GM12874 (cell line): ENCODE measurements around the gene PSPC1.

Source experiments
- TF ChIP-seq, protein P1 (sequence below): IDR thresholded peaks from 2 replicates; pipeline ENCODE4 v1.5.1; 2011; ENCODE audit warnings: low read depth, mild to moderate bottlenecking, control low read depth, low read length, moderate library complexity; ENCODE audit not compliant: insufficient read depth

PSPC1 gene

GRCh38 chr13:19685437-19685836 lies 97.3 kb downstream of the PSPC1 start:
- TF ChIP-seq, protein P1, sequence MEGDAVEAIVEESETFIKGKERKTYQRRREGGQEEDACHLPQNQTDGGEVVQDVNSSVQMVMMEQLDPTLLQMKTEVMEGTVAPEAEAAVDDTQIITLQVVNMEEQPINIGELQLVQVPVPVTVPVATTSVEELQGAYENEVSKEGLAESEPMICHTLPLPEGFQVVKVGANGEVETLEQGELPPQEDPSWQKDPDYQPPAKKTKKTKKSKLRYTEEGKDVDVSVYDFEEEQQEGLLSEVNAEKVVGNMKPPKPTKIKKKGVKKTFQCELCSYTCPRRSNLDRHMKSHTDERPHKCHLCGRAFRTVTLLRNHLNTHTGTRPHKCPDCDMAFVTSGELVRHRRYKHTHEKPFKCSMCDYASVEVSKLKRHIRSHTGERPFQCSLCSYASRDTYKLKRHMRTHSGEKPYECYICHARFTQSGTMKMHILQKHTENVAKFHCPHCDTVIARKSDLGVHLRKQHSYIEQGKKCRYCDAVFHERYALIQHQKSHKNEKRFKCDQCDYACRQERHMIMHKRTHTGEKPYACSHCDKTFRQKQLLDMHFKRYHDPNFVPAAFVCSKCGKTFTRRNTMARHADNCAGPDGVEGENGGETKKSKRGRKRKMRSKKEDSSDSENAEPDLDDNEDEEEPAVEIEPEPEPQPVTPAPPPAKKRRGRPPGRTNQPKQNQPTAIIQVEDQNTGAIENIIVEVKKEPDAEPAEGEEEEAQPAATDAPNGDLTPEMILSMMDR, result no peak

DNA sequence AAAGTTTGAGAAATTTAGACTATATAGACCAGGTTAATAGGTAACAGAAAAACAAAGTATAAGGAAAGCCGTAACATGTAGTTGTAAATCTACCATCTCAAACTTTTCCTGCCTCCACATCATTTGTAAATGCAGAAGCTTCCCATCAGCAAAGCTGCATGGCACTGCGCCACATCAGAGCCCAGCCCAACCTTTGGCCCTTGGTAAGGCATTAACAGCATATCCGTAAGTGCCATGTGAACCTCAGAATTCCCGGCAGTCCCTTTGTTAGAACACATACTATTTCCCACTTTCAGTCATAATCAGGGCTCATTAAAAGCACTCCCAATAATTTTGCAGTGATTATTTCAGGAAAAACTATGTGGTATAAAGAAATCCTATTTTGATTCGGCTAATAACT lies 97.7 kb downstream of the PSPC1 start:
- TF ChIP-seq, protein P1, result no peak

- TF ChIP-seq, protein P1, result no peak
Observed at GRCh38 chr13:19681517-19681916, 101.2 kb downstream of the PSPC1 start.

DNA sequence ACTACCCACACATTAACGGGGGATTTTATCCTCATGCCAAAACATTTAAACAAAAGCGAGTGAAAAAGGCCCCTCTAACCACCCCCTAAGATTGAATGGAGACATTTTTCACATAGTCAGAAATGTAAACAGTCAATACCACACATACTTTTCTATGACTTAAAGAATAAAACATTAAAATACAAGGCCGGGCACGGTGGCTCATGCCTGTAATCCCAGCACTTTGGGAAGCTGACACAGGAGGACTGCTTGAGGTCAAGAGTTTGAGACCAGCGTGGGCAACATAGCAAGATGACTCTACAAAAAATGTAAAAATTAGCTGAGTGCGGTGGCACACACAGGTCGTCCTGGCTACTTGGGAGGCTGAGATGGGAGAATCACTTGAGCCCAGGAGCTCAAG lies 102.0 kb downstream of the PSPC1 start:
- TF ChIP-seq, protein P1, result no peak

GRCh38 chr13:19676168-19676567 lies 106.6 kb downstream of the PSPC1 start:
- TF ChIP-seq, protein P1, result no peak

DNA sequence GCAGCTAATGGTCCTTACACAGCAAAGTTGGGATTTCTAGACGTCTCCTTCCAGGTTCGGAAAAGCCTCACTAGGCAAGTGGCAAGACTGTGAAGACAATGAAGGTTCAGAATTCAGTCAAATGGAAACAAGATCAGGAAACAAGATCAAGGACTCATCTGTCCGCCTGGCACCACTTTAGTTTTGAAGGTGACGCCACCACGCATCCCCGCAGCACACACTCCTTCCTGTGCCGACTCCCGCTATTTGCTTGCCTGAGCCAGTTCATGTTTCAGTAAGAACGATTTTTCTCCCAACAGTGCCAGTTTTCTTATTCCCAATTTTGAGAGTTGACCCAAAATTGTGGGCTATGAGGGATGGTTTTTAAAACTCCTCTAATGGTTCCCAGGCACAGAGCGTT lies 107.8 kb downstream of the PSPC1 start:
- TF ChIP-seq, protein P1, result no peak

DNA sequence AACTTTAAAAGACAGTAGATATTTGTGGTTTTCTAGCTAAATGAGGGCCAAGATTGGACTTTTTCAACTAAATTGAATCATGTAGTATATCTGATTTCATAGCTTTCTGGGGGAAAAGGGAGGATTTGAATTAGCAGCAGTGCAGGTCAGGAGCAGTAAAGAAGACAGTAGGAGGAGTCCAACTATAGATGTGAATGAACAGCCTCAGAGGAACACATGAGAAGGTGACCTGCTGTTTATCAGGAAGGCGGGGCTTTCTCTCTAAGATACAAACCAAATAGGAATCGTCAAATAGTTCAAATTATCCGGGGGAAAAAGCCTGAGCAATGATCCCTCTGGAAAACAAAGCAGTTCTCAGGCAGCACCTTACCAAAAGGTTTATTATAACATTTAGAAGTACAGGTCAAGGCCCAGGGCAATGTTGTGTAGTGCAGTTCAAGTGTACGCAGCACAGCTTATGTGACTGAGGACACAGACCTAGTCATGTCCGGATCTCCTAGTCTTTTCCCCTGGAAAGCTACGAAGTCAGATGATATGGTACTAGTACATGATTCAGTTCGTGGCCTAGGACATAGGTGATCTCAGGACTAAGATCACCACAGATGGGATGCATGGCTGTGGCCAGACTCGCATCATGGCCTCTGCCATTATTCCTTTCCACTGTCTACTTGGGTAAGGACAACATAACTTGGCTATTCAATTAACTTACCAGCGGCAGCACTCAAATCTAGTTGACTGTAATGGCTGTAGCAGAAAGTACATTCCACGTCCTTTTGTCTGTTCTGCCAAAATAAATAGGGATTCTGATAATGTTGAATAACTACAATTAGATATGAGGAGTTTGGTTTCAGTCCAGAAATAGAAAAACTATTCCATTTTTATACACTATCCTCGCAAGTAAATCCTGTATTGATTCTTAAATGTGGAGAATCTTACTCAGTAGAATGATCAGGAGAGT lies 109.0 kb downstream of the PSPC1 start:
- TF ChIP-seq, protein P1, result no peak
